HG02610 (cell line): ENCODE results near the gene SETD9.

ENCODE experiments used
- ATAC-seq: cut with Tn5 transposase; IDR thresholded peaks from one replicate; pipeline ENCODE4 v1.9.1; 2021; ENCODE audit warnings: mild to moderate bottlenecking, moderate library complexity; ENCODE audit not compliant: unreplicated experiment

The SETD9 gene, protein sequence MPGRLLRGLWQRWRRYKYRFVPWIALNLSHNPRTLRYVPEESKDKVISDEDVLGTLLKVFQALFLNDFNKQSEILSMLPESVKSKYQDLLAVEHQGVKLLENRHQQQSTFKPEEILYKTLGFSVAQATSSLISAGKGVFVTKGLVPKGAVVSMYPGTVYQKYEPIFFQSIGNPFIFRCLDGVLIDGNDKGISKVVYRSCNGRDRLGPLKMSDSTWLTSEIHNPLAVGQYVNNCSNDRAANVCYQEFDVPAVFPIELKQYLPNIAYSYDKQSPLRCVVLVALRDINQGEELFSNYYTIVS

DNA sequence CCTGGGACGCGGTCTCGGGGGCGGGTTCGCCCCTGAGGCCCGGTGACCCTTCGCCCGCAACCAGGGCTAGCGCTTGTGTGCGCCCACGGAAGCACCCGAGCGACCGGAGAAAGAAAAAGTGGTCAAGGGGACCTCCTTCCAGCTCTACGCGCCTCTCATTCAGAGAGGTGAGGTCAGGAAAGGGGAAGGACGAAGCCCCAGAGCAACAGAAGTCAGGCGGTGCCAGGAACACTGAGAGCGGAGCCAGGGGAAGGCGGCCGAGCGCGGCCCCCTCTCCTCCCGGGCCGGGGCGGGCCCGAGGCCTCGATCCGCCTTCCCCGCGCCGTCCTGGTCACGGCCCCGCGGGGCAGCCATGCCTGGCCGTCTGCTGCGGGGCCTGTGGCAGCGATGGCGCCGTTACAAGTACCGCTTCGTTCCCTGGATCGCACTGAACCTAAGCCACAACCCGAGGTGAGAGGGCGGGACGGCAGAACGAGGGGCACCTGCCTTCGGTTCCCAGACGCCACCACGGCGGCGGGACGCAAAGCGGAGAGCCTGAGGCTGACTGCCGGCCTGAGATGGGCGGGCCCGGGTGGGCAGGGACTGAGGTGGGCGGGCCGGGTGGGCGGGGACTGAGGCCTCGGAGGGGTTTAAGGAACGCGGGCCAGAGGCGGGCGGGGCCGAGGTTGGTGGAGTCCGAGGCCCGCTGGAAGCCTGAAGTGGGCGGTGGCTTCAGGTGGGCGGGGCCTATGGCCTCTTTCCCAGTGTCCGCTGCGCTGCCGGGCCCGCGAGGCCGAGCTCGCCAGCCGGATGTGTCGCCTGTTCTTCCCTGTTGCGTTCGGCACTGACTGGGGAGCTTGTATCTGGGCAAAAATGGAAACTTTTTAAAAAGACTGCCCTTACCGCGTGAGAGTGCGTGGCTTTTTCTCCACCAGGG lies at the start of gene SETD9:
Gene SETD9 (plus strand): TSS at position 303 of the 916 bp plus-strand sequence. CDS start 50 bp downstream, at position 353.
- ATAC-seq: peak; percentile 92

- ATAC-seq: no peak
Measured at GRCh38 chr5:56861893-56862485, 47.4 kb upstream of the SETD9 start.

DNA sequence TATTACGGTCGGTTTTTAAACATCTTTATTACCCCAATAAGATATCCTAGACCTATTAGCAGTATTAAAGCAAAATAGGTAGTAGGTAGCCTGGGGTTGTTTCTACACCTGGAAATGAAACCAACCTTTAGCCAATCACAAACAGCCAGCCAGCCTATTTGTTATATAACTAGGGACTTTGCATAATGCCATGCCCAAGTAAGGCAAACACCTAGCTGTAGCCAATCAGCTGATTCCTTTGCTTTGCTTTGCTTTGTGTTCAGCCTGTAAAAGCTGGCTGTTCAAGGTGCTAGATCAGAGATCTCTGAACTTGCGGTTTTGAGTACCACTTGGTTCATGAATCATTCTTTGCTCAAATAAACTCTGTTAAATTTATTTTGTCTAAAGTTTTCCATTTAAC lies 46.5 kb upstream of the SETD9 start:
- ATAC-seq: no peak

DNA sequence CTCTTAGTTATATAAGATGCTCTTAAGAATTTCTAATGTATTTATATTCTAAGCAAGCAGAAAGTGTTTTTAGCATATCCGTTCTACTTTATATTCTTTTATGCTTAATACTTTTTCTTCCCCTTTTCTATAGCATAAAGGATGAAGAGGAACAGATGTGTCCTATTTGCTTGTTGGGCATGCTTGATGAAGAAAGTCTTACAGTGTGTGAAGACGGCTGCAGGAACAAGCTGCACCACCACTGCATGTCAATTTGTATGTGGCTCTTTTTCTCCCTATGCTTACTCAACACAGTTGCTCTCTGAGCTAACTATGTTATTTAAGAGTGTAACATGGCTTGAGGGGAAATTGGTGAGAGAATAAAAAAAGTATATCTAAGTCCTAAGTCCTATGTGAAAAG lies 37.6 kb upstream of the SETD9 start:
- ATAC-seq: no peak

GRCh38 chr5:56873056-56873455 lies 36.3 kb upstream of the SETD9 start:
- no peak for ATAC-seq

DNA sequence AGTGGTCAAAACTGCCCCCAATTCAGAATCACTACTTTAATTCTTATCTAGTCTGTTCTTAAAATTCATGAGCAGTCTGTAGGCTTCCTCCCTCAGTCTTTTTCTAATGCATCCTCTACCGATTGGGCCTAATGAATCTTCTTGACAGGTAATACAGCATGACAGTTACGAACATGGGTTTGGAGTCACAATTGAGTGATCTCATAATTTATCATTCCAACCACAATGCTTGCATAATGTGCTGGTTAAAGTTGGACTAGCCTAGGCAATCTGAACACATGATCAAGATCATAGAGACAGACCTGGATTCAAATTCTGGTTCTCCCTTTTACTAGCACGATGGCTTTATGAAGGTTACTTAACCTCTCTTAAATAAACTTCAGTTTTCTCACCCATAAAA lies 33.1 kb upstream of the SETD9 start:
- no peak for ATAC-seq

GRCh38 chr5:56881571-56881970 lies 27.8 kb upstream of the SETD9 start:
- ATAC-seq: no peak

DNA sequence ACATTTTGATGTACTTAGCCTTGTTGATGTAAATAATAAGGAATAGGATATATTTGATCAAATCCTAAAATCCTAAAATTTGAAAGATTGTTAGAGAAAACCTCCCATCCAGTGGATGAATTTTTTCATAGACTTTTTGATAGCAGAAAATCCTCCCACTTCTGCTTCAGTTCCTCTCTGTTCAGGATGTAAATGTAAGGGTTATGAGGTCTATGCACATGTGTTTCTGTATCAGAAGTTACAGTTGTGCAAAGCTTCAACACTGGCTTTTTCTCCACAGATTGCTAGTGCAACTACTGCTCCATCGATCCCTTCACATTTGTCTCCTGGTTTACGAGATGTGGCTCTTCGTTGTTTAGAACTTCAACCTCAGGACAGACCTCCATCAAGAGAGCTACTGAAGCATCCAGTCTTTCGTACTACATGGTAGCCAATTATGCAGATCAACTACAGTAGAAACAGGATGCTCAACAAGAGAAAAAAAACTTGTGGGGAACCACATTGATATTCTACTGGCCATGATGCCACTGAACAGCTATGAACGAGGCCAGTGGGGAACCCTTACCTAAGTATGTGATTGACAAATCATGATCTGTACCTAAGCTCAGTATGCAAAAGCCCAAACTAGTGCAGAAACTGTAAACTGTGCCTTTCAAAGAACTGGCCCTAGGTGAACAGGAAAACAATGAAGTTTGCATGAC lies 16.0 kb upstream of the SETD9 start:
- no peak for ATAC-seq

GRCh38 chr5:56896763-56897162 lies 12.6 kb upstream of the SETD9 start:
- ATAC-seq: no peak

DNA sequence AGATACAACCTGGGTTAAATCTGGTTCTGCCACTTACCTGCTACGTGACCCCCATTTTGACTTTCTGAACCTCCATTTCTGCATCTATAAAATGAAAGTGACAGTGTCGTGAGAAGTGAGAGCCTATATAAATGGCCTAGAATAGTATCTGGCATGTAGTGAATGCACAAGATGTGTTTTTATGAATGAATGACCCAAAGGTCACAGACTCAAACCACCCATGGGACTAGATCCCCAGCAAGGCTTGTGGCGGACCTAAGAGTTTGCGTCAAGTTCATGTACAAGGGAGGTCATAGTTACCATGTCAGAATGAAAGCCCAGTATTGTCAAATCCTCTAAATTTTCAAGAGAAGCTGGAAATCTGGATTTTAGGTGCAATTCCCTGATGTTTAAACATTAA lies 11.2 kb upstream of the SETD9 start:
- no peak for ATAC-seq

DNA sequence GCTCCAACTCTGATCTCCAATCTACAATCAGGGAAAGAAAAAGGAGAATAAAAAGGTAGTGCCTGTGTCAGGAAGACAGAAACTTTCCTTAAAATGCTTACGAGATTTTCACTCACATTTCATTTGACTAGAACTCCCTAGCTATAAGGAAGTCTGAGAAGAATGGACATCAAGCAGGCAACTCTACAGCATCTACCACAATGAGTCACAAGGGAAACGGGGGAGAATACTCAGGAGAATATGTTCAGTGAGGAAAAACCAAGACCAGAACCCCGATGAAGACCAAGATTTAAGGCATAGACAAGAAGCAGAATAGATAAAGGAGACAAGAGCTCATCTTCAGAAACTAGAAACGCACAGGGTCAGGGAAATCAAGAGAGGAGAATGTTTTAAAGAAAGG lies 9.0 kb upstream of the SETD9 start:
- no peak for ATAC-seq

DNA sequence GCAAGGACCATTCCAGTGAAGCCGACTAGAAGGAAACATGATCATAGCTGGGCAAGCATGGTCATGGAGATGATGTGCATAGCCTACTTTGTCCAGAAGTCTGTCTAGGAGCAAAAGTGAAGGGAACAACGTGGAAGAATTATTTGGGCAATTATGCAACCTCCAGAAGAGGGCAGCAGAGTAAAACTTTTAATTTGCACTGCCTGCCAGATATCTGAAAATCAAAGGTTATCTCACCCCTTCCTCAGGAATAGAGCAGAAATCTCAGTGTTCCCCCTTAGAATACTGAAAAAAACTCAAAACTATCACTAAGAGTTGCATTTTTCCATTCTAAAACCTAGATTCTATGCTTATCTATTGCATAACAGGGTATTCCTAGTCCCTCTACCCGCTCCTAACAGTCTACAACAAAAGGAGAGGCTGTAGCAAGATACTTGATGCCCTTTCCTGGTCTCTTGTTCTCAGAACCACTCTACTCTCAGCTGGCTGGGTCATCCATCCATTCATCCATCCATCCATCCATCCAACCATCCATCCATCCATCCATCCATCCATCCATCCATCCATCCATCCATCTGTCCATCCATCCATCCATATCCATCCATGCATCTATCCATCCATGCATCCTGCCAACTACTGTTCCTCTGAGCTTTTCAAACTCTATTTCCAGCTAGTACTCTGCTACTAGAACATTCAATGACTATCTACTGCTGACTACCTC lies 8.4 kb upstream of the SETD9 start:
- ATAC-seq: no peak

GRCh38 chr5:56908942-56909293 lies 478 bp upstream of the SETD9 start:
- no peak for ATAC-seq

- ATAC-seq: peak; percentile 22
Measured at GRCh38 chr5:56910210-56910965, 992 bp downstream of the SETD9 start.

- no peak for ATAC-seq
Measured at GRCh38 chr5:56913766-56914165, 4.4 kb downstream of the SETD9 start.

DNA sequence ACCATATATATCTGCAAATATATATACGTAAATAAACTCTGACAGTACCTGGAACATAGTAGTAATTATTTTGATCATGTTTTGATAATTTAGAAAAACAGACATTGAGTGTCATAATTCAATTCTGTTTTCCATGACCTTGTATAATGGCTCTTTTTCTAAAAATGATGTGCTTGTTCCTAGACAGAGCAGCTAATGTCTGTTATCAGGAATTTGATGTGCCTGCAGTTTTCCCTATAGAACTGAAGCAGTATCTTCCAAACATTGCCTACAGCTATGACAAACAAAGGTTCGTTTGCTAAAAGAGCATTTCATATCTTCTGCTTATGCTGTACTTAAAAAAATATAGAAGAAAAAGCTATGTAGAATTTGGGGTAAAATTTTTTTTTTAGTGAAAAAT lies 5.3 kb downstream of the SETD9 start:
- no peak for ATAC-seq

DNA sequence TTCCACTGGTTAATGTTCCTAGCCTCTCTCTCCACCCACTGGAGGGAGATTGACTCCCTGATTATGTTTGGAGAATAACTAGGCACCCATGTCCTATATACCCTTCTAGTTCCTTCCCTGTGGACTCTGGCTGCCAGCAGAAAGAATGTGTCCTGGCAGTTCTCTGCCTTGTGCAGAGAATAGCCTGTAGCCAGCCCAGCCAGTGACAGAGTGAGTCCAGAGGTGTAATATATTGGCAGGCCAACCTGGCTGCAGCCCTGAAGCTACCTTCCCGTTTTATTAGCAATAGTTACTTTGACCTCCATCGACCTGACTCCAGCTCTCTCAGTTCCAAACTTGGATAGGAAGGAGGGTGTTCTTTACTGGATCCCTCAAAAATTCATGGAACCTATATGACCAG lies 8.1 kb downstream of the SETD9 start:
- no peak for ATAC-seq

DNA sequence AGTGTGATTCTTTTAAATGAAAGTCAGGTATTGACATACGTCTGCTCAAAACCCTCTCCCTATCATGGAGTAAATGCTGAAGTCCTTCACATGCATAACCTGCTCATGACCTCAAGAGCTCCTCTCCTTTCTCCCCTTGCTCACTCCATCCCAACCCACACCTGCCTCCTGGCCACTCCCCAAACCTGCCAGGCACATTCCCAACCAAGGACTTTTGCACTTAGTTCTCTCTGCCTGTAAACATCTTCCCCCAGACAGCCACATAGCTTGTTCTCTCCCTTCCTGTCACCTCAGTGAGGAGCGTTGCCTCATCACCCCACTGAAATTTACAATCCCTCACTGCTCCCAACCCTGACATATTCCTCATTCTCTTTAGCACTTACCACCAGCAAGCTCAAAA lies 8.7 kb downstream of the SETD9 start:
- ATAC-seq: no peak

GRCh38 chr5:56919942-56920662 lies 10.7 kb downstream of the SETD9 start:
- no peak for ATAC-seq
